Neural progenitor cell (in vitro differentiated cells): Measurements from ENCODE around the gene BCLAF1.

Experiments
- CTCF ChIP-seq: fragments of 200-600 bp; sonication (generic); IDR thresholded peaks from 2 replicates; pipeline ENCODE4 v1.5.1; 2017; ENCODE audit warnings: antibody characterized with exemption, mild to moderate bottlenecking
- EZH2phosphoT487 ChIP-seq: fragments of 200-600 bp; sonication (generic); IDR thresholded peaks from 2 replicates; pipeline ENCODE4 v1.6.1; 2017; ENCODE audit warnings: antibody characterized with exemption

DNA sequence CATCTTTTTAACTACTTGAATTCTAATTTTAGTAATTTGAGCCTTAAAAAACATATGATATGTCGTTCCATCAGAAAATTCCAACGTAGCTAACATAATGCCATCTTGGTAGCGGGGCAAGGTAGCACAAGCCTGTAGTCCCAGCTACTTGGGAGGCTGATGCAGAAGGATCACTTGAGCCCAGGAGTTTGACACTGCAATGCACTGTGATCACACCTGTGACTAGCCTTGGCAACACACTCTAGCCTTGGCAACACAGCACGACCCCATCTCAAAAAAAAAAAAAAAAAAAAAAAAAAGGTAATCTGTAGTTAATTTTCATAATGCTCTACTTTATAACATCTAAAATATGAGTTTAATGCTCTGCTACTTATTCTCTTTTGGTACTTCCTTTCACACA is 6.7 kb downstream of the BCLAF1 start:
- no peak for TF ChIP-seq CTCF
- TF ChIP-seq EZH2phosphoT487: no peak
